ENCODE results near the gene CTSV. TPM values are rescaled to one million over a fixed set of nuclear protein-coding genes. Genes with fewer than 3 reads are reported as not detected.

The CTSV gene
- total and polyA plus RNA-seq, 2 experiments from 2014 or later: 63.4 to 97.9 TPM

GRCh38 chr9:97060796-97061195 is 21.9 kb upstream of the CTSV start:
- Histone ChIP-seq H3K9me2 (ENCODE audit: insufficient read depth) (peaks cover 4% of the 10 kb centered on the region; the same call in 1 of the 2 replicates), H3F3A (replicated peaks; ENCODE audit: low read depth) (no peaks in the 10 kb centered on the region), H3K27me3 (ENCODE audit: insufficient read depth) (no peaks in the 10 kb centered on the region), H3K36me3 (ENCODE audit: insufficient read depth) (no peaks in the 10 kb centered on the region), H3K4me2 (no peak overlapping the region), H4K20me1 (replicated peaks; ENCODE audit: insufficient read depth) (no peaks in the 10 kb centered on the region), H3K79me2 (replicated peaks; ENCODE audit: insufficient read depth) (no peaks in the 10 kb centered on the region), H3K27ac (ENCODE audit: low read depth) (no peak overlapping the region), H2AFZ (peak overlapping the region; percentile 18; the same call in 1 of the 2 replicates), H3K4me3 (no peak overlapping the region), H3K4me1 (ENCODE audit: insufficient read depth) (no peaks in the 10 kb centered on the region)
- no peak overlapping the region for H3K27ac Mint-ChIP-seq
- H3K27me3 Mint-ChIP-seq (ENCODE audit: insufficient read depth, low read depth, poor library complexity): peaks cover 7% of the 10 kb centered on the region
- peaks cover under 1% of the 10 kb centered on the region; the same call in 2 of the 3 replicates for H3K9me3 Mint-ChIP-seq
- DNase-seq (ENCODE audit: low spot score) (no peak), ATAC-seq (no peak)
- no peaks in the 10 kb centered on the region for H3K36me3 Mint-ChIP-seq (ENCODE audit: low read depth)
- TF ChIP-seq POLR2AphosphoS5 (IDR thresholded peaks at IDR 0.05; ENCODE audit: low read depth) (no peak), REST (IDR thresholded peaks at IDR 0.05; ENCODE audit: unreplicated experiment) (no peak), ZNF331 (CRISPR knock-in tag; IDR thresholded peaks at IDR 0.05; ENCODE audit: low read depth) (no peak), ZNF114 (CRISPR knock-in tag; IDR thresholded peaks at IDR 0.05) (no peak), JUNB (IDR thresholded peaks at IDR 0.05; ENCODE audit: unreplicated experiment) (no peak), ZNF462 (CRISPR knock-in tag; IDR thresholded peaks at IDR 0.05) (no peak), STAT1 (IDR thresholded peaks at IDR 0.05; ENCODE audit: unreplicated experiment) (no peak)
- no peak overlapping the region for H3K4me3 Mint-ChIP-seq
- H3K4me1 Mint-ChIP-seq: no peaks in the 10 kb centered on the region

Data from GM23338 (cell line).